CD4-positive, CD25-positive, alpha-beta regulatory T cell (primary cell): ENCODE data around the gene ICAM1. TPM values are rescaled to one million over a fixed set of nuclear protein-coding genes. Genes with fewer than 3 reads are reported as not detected.

Experiments used
- ATAC-seq, 2 donors: fragments of 150-1000 bp; cut with Tn5 transposase; one replicate each; pipeline ENCODE4 v1.10.0; 2021; ENCODE audit warnings: low read depth in 2 of 2, moderate number of reproducible peaks in 2 of 2, moderate library complexity in 1 of 2
- DNase-seq, 3 donors: peaks; one replicate each; pipeline versions ENCODE4 v3.0.0 to v3.0.0-alpha.2; 2012 to 2022; ENCODE audit warnings: mixed read lengths in 1 of 3
- H3K27ac ChIP-seq: one replicate; pipeline ENCODE4 v1.7.0; 2013; ENCODE audit warnings: mild to moderate bottlenecking, low read length; ENCODE audit not compliant: insufficient read depth, poor library complexity, severe bottlenecking
- H3K27me3 ChIP-seq: one replicate; pipeline ENCODE4 v1.7.0; 2013; ENCODE audit warnings: low read length; ENCODE audit not compliant: control insufficient read depth, insufficient read depth
- H3K36me3 ChIP-seq: one replicate; pipeline ENCODE4 v1.7.0; 2013; ENCODE audit warnings: mild to moderate bottlenecking, low read length, moderate library complexity; ENCODE audit not compliant: control insufficient read depth, insufficient read depth
- H3K4me1 ChIP-seq: 2 replicates; pipeline ENCODE4 v1.7.0; 2013; ENCODE audit warnings: mild to moderate bottlenecking, low read length; ENCODE audit not compliant: insufficient read depth, control insufficient read depth, poor library complexity, severe bottlenecking
- H3K4me3 ChIP-seq: one replicate; pipeline ENCODE4 v1.7.0; 2013; ENCODE audit warnings: low read depth, mild to moderate bottlenecking, low read length, moderate library complexity
- H3K9me3 ChIP-seq, 2 experiments: 1 replicate in 1 of 2; 2 replicates in 1 of 2; pipeline ENCODE4 v1.7.0; 2013; ENCODE audit warnings: low read length in 2 of 2, mild to moderate bottlenecking in 1 of 2, moderate library complexity in 1 of 2; ENCODE audit not compliant: control insufficient read depth in 2 of 2
- H3K27ac Mint-ChIP-seq, 3 donors: one replicate each; pipeline ENCODE4 v1.8.0; 2020 to 2022; ENCODE audit warnings: mild to moderate bottlenecking in 3 of 3, mixed read lengths in 3 of 3, moderate library complexity in 2 of 3
- H3K27me3 Mint-ChIP-seq: one replicate; pipeline ENCODE4 v1.8.0; 2022; ENCODE audit warnings: mild to moderate bottlenecking, mixed read lengths
- H3K36me3 Mint-ChIP-seq: one replicate; pipeline ENCODE4 v1.8.0; 2020; ENCODE audit warnings: mixed read lengths
- H3K4me1 Mint-ChIP-seq, 4 donors: one replicate each; pipeline ENCODE4 v1.8.0; 2020 to 2022; ENCODE audit warnings: mixed read lengths in 4 of 4, mild to moderate bottlenecking in 1 of 4
- H3K4me3 Mint-ChIP-seq, 4 donors: one replicate each; pipeline ENCODE4 v1.8.0; 2020 to 2022; ENCODE audit warnings: mild to moderate bottlenecking in 4 of 4, mixed read lengths in 4 of 4, moderate library complexity in 3 of 4
- H3K9me3 Mint-ChIP-seq, 7 donors: one replicate each; pipeline ENCODE4 v1.8.0; 2020 to 2022; ENCODE audit warnings: mixed read lengths in 7 of 7, mild to moderate bottlenecking in 3 of 7, moderate library complexity in 2 of 7
- polyA plus RNA-seq, 4 donors: library from polyadenylated mRNA; unstranded; fragments of 300-500 nt; fragmentation: Illumina TruSeq; gene quantifications; one replicate each; pipeline ENCODE4 v1.2.3, GENCODE V29; 2021
- total RNA-seq: library from RNA; stranded (reverse); gene quantifications from one replicate; pipeline ENCODE4 v1.2.3, GENCODE V29; 2022

Gene ICAM1
- total and polyA plus RNA-seq, 5 donors from 2014 or later: 4.8 to 13.7 (median 7.8) TPM

- H3K27ac ChIP-seq: no peak overlapping the region
- ATAC-seq (no peak), DNase-seq (no peak)
- Mint-ChIP-seq H3K36me3 (no peaks in the 10 kb centered on the region), H3K4me1 (peaks cover 0 to 66% (median 23%) of the 10 kb centered on the region in 4 donors), H3K9me3 (peaks cover 0 to 4% (median 0%) of the 10 kb centered on the region in 7 donors), H3K27me3 (peaks cover 75% of the 10 kb centered on the region), H3K4me3 (peak overlapping the region; percentile 82 to 90 (median 86)), H3K27ac (peak overlapping the region in 2 of 3 donors; percentile 49 to 58)
- peaks cover 5% of the 10 kb centered on the region for H3K27me3 ChIP-seq
- H3K4me3 ChIP-seq: no peak overlapping the region
- peaks cover 81% of the 10 kb centered on the region for H3K4me1 ChIP-seq
- H3K9me3 ChIP-seq: no peaks in the 10 kb centered on the region
- H3K36me3 ChIP-seq: no peaks in the 10 kb centered on the region
Observed at GRCh38 chr19:10292789-10293636, 22.1 kb downstream of the ICAM1 start.

- Histone ChIP-seq H3K4me3 (no peak overlapping the region), H3K36me3 (no peaks in the 10 kb centered on the region), H3K9me3 (no peaks in the 10 kb centered on the region), H3K27ac (no peak overlapping the region), H3K4me1 (peaks cover 73% of the 10 kb centered on the region), H3K27me3 (no peaks in the 10 kb centered on the region)
- peaks cover 68% of the 10 kb centered on the region for H3K27me3 Mint-ChIP-seq
- H3K4me3 Mint-ChIP-seq: peak overlapping the region; percentile 4 to 87 (median 79)
- no peaks in the 10 kb centered on the region for H3K36me3 Mint-ChIP-seq
- H3K9me3 Mint-ChIP-seq: peaks cover 0 to 4% (median 0%) of the 10 kb centered on the region in 7 donors
- H3K27ac Mint-ChIP-seq: no peak overlapping the region
- peaks cover 0 to 61% (median 20%) of the 10 kb centered on the region in 4 donors for H3K4me1 Mint-ChIP-seq
- DNase-seq: no peak
- ATAC-seq: no peak
Observed at GRCh38 chr19:10293637-10294367, 22.9 kb downstream of the ICAM1 start.

DNA sequence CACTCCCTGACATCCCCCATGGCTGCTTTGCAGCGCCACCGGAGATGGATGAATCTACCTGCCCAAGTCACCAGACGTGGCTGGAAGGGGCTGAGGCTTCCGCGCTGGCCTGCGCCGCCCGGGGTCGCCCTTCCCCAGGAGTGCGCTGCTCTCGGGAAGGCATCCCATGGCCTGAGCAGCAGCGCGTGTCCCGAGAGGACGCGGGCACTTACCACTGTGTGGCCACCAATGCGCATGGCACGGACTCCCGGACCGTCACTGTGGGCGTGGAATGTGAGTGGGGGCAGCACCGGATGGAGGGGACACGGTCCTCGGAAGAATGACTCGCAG is 23.4 kb downstream of the ICAM1 start:
- Histone ChIP-seq H3K4me3 (no peak overlapping the region), H3K9me3 (no peaks in the 10 kb centered on the region), H3K36me3 (no peaks in the 10 kb centered on the region), H3K27me3 (no peaks in the 10 kb centered on the region), H3K4me1 (peaks cover 68% of the 10 kb centered on the region), H3K27ac (no peak overlapping the region)
- H3K36me3 Mint-ChIP-seq: no peaks in the 10 kb centered on the region
- no peak overlapping the region for H3K27ac Mint-ChIP-seq
- DNase-seq (no peak), ATAC-seq (no peak)
- H3K27me3 Mint-ChIP-seq: peaks cover 63% of the 10 kb centered on the region
- H3K9me3 Mint-ChIP-seq: peaks cover 0 to 4% (median 0%) of the 10 kb centered on the region in 7 donors
- H3K4me1 Mint-ChIP-seq: peaks cover 0 to 55% (median 18%) of the 10 kb centered on the region in 4 donors
- H3K4me3 Mint-ChIP-seq: peak overlapping the region in 2 of 4 donors; percentile 4 to 76

- peak; percentile 76 to 78 for ATAC-seq
- Histone ChIP-seq H3K4me3 (peak overlapping the region; percentile 68), H3K27me3 (no peaks in the 10 kb centered on the region), H3K4me1 (peaks cover 57% of the 10 kb centered on the region), H3K36me3 (no peaks in the 10 kb centered on the region), H3K27ac (no peak overlapping the region), H3K9me3 (no peaks in the 10 kb centered on the region)
- Mint-ChIP-seq H3K4me1 (peaks cover 0 to 48% (median 14%) of the 10 kb centered on the region in 4 donors), H3K27me3 (peaks cover 64% of the 10 kb centered on the region), H3K4me3 (peak overlapping the region; percentile 76 to 94 (median 88)), H3K27ac (peak overlapping the region in 2 of 3 donors; percentile 42 to 80), H3K9me3 (peaks cover 0 to 4% (median 0%) of the 10 kb centered on the region in 7 donors), H3K36me3 (no peaks in the 10 kb centered on the region)
- peak; percentile 68 to 84 (median 72) for DNase-seq
Observed at GRCh38 chr19:10295305-10295846, 24.5 kb downstream of the ICAM1 start.

- H3K4me3 ChIP-seq: peak overlapping the region; percentile 68
- no peaks in the 10 kb centered on the region for H3K27me3 ChIP-seq
- no peaks in the 10 kb centered on the region for H3K36me3 Mint-ChIP-seq
- DNase-seq (no peak), ATAC-seq (no peak)
- peaks cover 51% of the 10 kb centered on the region for H3K4me1 ChIP-seq
- no peaks in the 10 kb centered on the region for H3K9me3 ChIP-seq
- H3K36me3 ChIP-seq: no peaks in the 10 kb centered on the region
- H3K27ac ChIP-seq: no peak overlapping the region
- H3K4me1 Mint-ChIP-seq: peaks cover 0 to 41% (median 11%) of the 10 kb centered on the region in 4 donors
- peaks cover 58% of the 10 kb centered on the region for H3K27me3 Mint-ChIP-seq
- H3K4me3 Mint-ChIP-seq: peak overlapping the region; percentile 76 to 94 (median 88)
- H3K27ac Mint-ChIP-seq: peak overlapping the region in 2 of 3 donors; percentile 42 to 80
- H3K9me3 Mint-ChIP-seq: peaks cover 0 to 3% (median 0%) of the 10 kb centered on the region in 7 donors
Observed at GRCh38 chr19:10295847-10296591, 25.1 kb downstream of the ICAM1 start.

DNA sequence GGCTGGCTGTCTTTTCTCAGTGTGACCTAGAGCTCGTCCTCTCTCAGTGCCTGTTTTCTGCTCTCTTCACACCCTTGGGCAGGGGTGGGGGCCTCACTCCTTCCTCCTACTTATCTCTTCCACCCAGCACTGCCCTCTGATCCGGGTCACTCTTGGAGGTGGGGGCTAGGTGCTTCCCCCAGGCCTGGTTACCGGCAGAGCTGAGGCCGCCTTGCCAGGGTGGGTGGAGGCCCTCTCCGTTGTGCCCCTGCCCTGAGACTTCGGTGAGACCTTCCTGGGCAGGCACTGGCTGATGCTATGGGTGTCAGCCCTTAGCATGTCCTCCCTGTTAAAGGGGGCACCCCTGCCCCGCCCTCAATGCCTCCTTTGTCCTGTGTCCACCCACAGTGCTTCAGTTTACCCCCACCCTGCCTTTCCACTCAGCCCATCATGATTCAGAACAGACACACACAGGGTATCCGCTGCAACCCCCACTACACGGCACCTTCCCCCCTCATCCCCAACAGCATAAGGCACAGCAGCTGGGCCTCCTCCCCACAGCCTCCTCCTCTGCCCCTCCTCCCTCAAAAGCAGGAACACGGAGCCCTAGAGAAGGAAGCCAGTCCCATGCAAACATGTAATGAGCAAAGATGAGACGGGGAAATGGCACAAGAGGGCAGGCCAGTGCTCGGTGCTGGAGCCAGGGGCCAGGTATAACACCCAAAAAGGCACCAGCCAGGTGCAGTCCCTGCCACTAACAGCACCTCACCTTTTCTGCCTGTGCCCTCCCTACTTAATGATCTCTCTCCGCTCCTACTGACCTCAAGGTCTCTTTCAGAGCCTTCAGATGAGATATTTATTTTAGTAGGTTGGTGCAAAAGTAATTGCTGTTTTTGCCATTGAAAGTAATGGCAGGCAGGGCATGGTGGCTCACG is 28.9 kb downstream of the ICAM1 start:
- Mint-ChIP-seq H3K9me3 (no peaks in the 10 kb centered on the region), H3K4me1 (peaks cover 0 to 12% (median 5%) of the 10 kb centered on the region in 4 donors), H3K36me3 (no peaks in the 10 kb centered on the region), H3K4me3 (peak overlapping the region in 1 of 4 donors; percentile 80), H3K27ac (peak overlapping the region in 2 of 3 donors; percentile 32 to 60), H3K27me3 (peaks cover 34% of the 10 kb centered on the region)
- ATAC-seq (no peak), DNase-seq (no peak)
- Histone ChIP-seq H3K4me1 (peaks cover 14% of the 10 kb centered on the region), H3K36me3 (no peaks in the 10 kb centered on the region), H3K4me3 (no peak overlapping the region), H3K27me3 (no peaks in the 10 kb centered on the region), H3K9me3 (no peaks in the 10 kb centered on the region), H3K27ac (no peak overlapping the region)
